ENCODE data around the gene POU2F2. TPM values are rescaled to one million over a fixed set of nuclear protein-coding genes. Genes with fewer than 3 reads are reported as not detected.

Gene POU2F2
- total RNA-seq, 1 experiment from 2014 or later: 6.0 TPM

- TF ChIP-seq ARID4B (CRISPR knock-in tag; IDR thresholded peaks at IDR 0.05; ENCODE audit: borderline replicate concordance) (peak; percentile 88; the same call in 1 of the 2 replicates), TEAD4 (CRISPR knock-in tag; IDR thresholded peaks at IDR 0.05) (peak; percentile 84), ZNF416 (CRISPR knock-in tag; IDR thresholded peaks at IDR 0.05) (no peak), RORB (CRISPR knock-in tag; IDR thresholded peaks at IDR 0.05) (no peak), JUN (CRISPR knock-in tag; IDR thresholded peaks at IDR 0.05) (peak; percentile 90; the same call in 1 of the 2 replicates), ETV6 (CRISPR knock-in tag; IDR thresholded peaks at IDR 0.05) (peak; percentile 72), SMAD3 (CRISPR knock-in tag; IDR thresholded peaks at IDR 0.05; ENCODE audit: borderline replicate concordance) (peak; percentile 42; the same call in 1 of the 2 replicates), CTCF (IDR thresholded peaks at IDR 0.05) (no peak), SP1 (CRISPR knock-in tag; conservative IDR thresholded peaks at IDR 0.05) (0 out of 2 replicates have a peak, but pooled peaks have one; percentile 23), TP53 (CRISPR knock-in tag; IDR thresholded peaks at IDR 0.05) (0 out of 2 replicates have a peak, but pooled peaks have one; percentile 61), ZNF423 (CRISPR knock-in tag; IDR thresholded peaks at IDR 0.05) (no peak), ZNF121 (CRISPR knock-in tag; IDR thresholded peaks at IDR 0.05) (0 out of 2 replicates have a peak, but pooled peaks have one; percentile 14), CREB1 (CRISPR knock-in tag; IDR thresholded peaks at IDR 0.05) (peak; percentile 50; the same call in 1 of the 2 replicates), ZSCAN18 (CRISPR knock-in tag; IDR thresholded peaks at IDR 0.05) (no peak), ZNF671 (CRISPR knock-in tag; IDR thresholded peaks at IDR 0.05) (no peak), ZNF219 (CRISPR knock-in tag; IDR thresholded peaks at IDR 0.05; ENCODE audit: borderline replicate concordance) (peak; percentile 41; the same call in 1 of the 2 replicates), ELF4 (CRISPR knock-in tag; IDR thresholded peaks at IDR 0.05; ENCODE audit: low read depth) (no peak)
- TF ChIP-seq, protein P1, sequence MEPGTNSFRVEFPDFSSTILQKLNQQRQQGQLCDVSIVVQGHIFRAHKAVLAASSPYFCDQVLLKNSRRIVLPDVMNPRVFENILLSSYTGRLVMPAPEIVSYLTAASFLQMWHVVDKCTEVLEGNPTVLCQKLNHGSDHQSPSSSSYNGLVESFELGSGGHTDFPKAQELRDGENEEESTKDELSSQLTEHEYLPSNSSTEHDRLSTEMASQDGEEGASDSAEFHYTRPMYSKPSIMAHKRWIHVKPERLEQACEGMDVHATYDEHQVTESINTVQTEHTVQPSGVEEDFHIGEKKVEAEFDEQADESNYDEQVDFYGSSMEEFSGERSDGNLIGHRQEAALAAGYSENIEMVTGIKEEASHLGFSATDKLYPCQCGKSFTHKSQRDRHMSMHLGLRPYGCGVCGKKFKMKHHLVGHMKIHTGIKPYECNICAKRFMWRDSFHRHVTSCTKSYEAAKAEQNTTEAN (CRISPR knock-in tag; IDR thresholded peaks at IDR 0.05): no peak
- TF ChIP-seq, protein P2, sequence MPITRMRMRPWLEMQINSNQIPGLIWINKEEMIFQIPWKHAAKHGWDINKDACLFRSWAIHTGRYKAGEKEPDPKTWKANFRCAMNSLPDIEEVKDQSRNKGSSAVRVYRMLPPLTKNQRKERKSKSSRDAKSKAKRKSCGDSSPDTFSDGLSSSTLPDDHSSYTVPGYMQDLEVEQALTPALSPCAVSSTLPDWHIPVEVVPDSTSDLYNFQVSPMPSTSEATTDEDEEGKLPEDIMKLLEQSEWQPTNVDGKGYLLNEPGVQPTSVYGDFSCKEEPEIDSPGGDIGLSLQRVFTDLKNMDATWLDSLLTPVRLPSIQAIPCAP (CRISPR knock-in tag; IDR thresholded peaks at IDR 0.05): peak; percentile 80; the same call in 1 of the 2 replicates
- TF ChIP-seq, protein P3, sequence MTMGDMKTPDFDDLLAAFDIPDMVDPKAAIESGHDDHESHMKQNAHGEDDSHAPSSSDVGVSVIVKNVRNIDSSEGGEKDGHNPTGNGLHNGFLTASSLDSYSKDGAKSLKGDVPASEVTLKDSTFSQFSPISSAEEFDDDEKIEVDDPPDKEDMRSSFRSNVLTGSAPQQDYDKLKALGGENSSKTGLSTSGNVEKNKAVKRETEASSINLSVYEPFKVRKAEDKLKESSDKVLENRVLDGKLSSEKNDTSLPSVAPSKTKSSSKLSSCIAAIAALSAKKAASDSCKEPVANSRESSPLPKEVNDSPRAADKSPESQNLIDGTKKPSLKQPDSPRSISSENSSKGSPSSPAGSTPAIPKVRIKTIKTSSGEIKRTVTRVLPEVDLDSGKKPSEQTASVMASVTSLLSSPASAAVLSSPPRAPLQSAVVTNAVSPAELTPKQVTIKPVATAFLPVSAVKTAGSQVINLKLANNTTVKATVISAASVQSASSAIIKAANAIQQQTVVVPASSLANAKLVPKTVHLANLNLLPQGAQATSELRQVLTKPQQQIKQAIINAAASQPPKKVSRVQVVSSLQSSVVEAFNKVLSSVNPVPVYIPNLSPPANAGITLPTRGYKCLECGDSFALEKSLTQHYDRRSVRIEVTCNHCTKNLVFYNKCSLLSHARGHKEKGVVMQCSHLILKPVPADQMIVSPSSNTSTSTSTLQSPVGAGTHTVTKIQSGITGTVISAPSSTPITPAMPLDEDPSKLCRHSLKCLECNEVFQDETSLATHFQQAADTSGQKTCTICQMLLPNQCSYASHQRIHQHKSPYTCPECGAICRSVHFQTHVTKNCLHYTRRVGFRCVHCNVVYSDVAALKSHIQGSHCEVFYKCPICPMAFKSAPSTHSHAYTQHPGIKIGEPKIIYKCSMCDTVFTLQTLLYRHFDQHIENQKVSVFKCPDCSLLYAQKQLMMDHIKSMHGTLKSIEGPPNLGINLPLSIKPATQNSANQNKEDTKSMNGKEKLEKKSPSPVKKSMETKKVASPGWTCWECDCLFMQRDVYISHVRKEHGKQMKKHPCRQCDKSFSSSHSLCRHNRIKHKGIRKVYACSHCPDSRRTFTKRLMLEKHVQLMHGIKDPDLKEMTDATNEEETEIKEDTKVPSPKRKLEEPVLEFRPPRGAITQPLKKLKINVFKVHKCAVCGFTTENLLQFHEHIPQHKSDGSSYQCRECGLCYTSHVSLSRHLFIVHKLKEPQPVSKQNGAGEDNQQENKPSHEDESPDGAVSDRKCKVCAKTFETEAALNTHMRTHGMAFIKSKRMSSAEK (CRISPR knock-in tag; IDR thresholded peaks at IDR 0.05; ENCODE audit: borderline replicate concordance): no peak
- TF ChIP-seq, protein P4, sequence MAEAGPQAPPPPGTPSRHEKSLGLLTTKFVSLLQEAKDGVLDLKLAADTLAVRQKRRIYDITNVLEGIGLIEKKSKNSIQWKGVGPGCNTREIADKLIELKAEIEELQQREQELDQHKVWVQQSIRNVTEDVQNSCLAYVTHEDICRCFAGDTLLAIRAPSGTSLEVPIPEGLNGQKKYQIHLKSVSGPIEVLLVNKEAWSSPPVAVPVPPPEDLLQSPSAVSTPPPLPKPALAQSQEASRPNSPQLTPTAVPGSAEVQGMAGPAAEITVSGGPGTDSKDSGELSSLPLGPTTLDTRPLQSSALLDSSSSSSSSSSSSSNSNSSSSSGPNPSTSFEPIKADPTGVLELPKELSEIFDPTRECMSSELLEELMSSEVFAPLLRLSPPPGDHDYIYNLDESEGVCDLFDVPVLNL (CRISPR knock-in tag; IDR thresholded peaks at IDR 0.05; ENCODE audit: borderline replicate concordance, low read depth): peak; percentile 59; the same call in 1 of the 2 replicates
- TF ChIP-seq, protein P5, sequence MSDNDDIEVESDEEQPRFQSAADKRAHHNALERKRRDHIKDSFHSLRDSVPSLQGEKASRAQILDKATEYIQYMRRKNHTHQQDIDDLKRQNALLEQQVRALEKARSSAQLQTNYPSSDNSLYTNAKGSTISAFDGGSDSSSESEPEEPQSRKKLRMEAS (CRISPR knock-in tag; IDR thresholded peaks at IDR 0.05): peak; percentile 37; the same call in 1 of the 2 replicates
Observed at GRCh38 chr19:42143341-42144234, 11.3 kb upstream of the POU2F2 start (continued).

Measured in WTC11 (cell line).